Gastroesophageal sphincter (tissue), 4 donors: ENCODE measurements around the gene NRXN2. TPM values are rescaled to one million over a fixed set of nuclear protein-coding genes. Genes with fewer than 3 reads are reported as not detected.
"Not testable (repeated sequence)": the region's sequence is repeated elsewhere in the genome, so short reads cannot be mapped to it uniquely, and the experiment has no call there.

Experiments used
- ATAC-seq: fragments of 150-250 bp; one replicate; pipeline ENCODE4 v1.9.1; 2016; ENCODE audit warnings: mild to moderate bottlenecking, moderate library complexity
- H3K27ac ChIP-seq, 4 donors: fragments of 200-600 bp; sonication (generic) in 3 of 4; 1 replicate in 3 of 4; 2 replicates in 1 of 4; pipeline ENCODE4 v1.5.1; 2016 to 2019
- H3K27me3 ChIP-seq: fragments of 200-600 bp; sonication (generic); one replicate; pipeline ENCODE4 v1.5.1; 2019
- H3K36me3 ChIP-seq, 2 donors: fragments of 200-600 bp; sonication (generic); one replicate each; pipeline ENCODE4 v1.5.1; 2019; ENCODE audit warnings: control low read depth in 1 of 2
- H3K4me1 ChIP-seq, 3 donors: fragments of 200-600 bp; sonication (generic); 1 replicate in 2 of 3; 2 replicates in 1 of 3; pipeline ENCODE4 v1.5.1; 2016 to 2019; ENCODE audit warnings: control low read depth in 2 of 3
- H3K4me3 ChIP-seq, 2 donors: fragments of 200-600 bp; sonication (generic); one replicate each; pipeline ENCODE4 v1.5.1; 2019; ENCODE audit warnings: mild to moderate bottlenecking in 1 of 2, moderate library complexity in 1 of 2
- H3K9me3 ChIP-seq, 3 donors: fragments of 200-600 bp; sonication (generic); one replicate each; pipeline ENCODE4 v1.5.1; 2017 to 2019; ENCODE audit warnings: control low read depth in 2 of 3
- EP300 ChIP-seq: sonication (generic); formaldehyde crosslinking; IDR thresholded peaks from one replicate; pipeline ENCODE4 v1.6.1; 2017; ENCODE audit warnings: antibody characterized with exemption, mild to moderate bottlenecking
- POLR2A ChIP-seq, 2 donors: fragments of 450-650 bp; IDR thresholded peaks; one replicate each; pipeline ENCODE4 v1.6.1; 2017; ENCODE audit warnings: antibody characterized with exemption in 2 of 2, mild to moderate bottlenecking in 2 of 2, moderate library complexity in 1 of 2
- POLR2AphosphoS5 ChIP-seq: sonication (generic); formaldehyde crosslinking; IDR thresholded peaks from one replicate; pipeline ENCODE4 v1.6.1; 2017; ENCODE audit warnings: antibody characterized with exemption
- WGBS, 2 donors: methylation state at CpG; one replicate each; pipeline ENCODE4 v1.1.5; 2018; ENCODE audit warnings: low coverage in 1 of 2; 5-methylcytosine and 5-hydroxymethylcytosine counted together
- total RNA-seq, 4 donors: library from RNA; depleted of rRNA; stranded (reverse); fragments of >200 nt; gene quantifications; one replicate each; pipeline ENCODE4 v1.1.0, GENCODE V29; 2016
- TF ChIP-seq, protein P1 (sequence below), 4 experiments: fragments of 200-600 bp in 2 of 4; fragments of 450-650 bp in 2 of 4; sonication (generic) in 1 of 4; IDR thresholded peaks; one replicate each; pipeline ENCODE4 v1.5.1; 2017 to 2019; ENCODE audit warnings: antibody characterized with exemption in 4 of 4, mild to moderate bottlenecking in 2 of 4, moderate library complexity in 2 of 4

Gene NRXN2
- total RNA-seq, 4 donors from 2014 or later = 3.4 to 25.4 (median 5.0) TPM

DNA sequence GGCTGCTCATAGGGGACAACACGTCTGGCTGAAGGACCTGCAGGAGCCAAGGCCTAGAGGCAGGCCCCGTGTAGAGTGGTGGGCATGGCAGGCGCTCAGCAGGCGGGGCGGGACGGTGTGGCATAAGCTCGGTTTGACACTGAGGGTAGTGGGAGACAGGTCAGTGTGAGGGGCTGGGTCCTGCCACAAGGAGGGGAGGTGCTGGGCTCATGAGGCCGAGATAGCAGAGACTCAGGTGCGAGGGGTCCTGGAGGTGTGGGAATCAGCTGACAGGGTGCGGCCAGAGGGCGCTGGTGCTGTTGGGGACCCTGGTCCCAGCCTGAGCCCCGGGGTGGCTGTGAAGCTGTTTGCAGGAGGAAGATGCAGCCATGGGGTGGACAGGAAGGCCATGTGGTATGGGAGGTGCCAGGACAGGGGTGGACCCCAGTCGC is 125.3 kb downstream of the NRXN2 start:
- WGBS, 2 donors = 74% methylated on average over 8 of the region's 13 CpGs; no CpG with 5 or more reads in 1 of the 2 donors
- no peak for TF ChIP-seq POLR2A (IDR thresholded peaks at IDR 0.05)
- no peak for TF ChIP-seq POLR2AphosphoS5
- TF ChIP-seq, protein P1, sequence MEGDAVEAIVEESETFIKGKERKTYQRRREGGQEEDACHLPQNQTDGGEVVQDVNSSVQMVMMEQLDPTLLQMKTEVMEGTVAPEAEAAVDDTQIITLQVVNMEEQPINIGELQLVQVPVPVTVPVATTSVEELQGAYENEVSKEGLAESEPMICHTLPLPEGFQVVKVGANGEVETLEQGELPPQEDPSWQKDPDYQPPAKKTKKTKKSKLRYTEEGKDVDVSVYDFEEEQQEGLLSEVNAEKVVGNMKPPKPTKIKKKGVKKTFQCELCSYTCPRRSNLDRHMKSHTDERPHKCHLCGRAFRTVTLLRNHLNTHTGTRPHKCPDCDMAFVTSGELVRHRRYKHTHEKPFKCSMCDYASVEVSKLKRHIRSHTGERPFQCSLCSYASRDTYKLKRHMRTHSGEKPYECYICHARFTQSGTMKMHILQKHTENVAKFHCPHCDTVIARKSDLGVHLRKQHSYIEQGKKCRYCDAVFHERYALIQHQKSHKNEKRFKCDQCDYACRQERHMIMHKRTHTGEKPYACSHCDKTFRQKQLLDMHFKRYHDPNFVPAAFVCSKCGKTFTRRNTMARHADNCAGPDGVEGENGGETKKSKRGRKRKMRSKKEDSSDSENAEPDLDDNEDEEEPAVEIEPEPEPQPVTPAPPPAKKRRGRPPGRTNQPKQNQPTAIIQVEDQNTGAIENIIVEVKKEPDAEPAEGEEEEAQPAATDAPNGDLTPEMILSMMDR (IDR thresholded peaks at IDR 0.05) = no peak
- no peak for TF ChIP-seq EP300
- H3K9me3 ChIP-seq = no peaks in the 10 kb centered on the region
- H3K4me1 ChIP-seq = no peaks in the 10 kb centered on the region
- no peak overlapping the region for H3K27ac ChIP-seq
- H3K4me3 ChIP-seq = no peak overlapping the region
- no peaks in the 10 kb centered on the region for H3K27me3 ChIP-seq
- no peaks in the 10 kb centered on the region for H3K36me3 ChIP-seq
- no peak for ATAC-seq

DNA sequence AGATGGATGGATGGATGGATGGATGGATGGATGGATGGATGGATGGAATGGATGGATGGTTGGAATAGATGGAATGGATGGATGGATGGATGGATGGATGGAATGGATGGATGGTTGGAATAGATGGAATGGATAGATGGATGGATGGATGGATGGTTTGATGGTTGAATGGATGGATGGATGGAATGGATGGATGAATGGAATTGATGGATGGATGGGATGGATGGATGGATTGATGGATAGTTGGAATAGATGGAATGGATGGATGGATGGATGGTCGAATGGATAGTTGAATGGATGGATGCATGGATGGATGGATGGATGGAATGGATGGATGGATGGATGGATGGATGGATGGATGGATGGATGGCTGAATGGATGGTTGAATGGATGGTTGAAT is 127.1 kb downstream of the NRXN2 start:
- WGBS, 2 donors = 69 to 72% methylated on average over 1 of the region's 1 CpG

DNA sequence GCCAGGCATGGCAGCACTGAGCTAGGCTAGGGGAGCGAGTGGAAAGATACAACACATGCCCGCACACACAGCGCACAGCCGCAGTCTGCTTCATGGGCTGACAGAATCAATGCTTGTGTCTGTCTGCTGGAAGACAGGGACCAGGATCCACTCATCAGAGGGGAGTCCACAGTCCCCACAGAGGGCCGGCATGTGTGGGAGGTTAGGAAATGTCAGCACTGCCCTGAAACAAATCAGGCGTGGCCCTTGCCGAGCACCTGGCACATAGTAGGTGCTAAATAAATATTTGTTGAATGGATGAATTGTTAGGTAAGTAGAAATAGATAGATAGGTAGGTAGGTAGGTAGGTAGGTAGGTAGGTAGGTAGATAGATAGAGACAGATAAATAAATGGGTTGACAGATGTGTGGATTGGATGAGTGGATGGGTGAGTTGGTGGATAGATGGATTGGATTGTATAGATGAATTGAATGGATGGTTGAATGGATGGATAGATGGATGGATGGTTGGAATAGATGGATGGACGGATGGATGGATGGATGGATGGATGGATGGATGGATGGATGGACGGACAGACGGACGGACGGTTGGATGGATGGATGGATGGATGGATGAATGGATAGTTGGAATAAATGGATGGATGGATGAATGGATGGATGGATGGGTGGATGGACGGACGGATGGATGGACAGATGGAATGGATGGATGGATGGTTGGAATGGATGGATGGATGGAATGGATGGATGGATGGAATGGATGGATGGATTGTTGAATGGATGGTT is 128.6 kb downstream of the NRXN2 start:
- Histone ChIP-seq H3K27ac (no peak overlapping the region), H3K4me3 (no peak overlapping the region), H3K36me3 (no peaks in the 10 kb centered on the region), H3K9me3 (peaks cover 0 to 3% (median 0%) of the 10 kb centered on the region in 3 donors), H3K4me1 (no peaks in the 10 kb centered on the region), H3K27me3 (no peaks in the 10 kb centered on the region)
- TF ChIP-seq, protein P1 (IDR thresholded peaks at IDR 0.05) = no peak
- TF ChIP-seq EP300 = no peak
- TF ChIP-seq POLR2A (IDR thresholded peaks at IDR 0.05) = no peak
- no peak for TF ChIP-seq POLR2AphosphoS5
- ATAC-seq = no peak
- 86 to 90% methylated on average over 7 to 9 of the region's 14 CpGs for WGBS, 2 donors

More for the DNA sequence above, 127.1 kb downstream of the NRXN2 start:
- not testable (repeated sequence) for H3K4me3 ChIP-seq, H3K27me3 ChIP-seq, H3K4me1 ChIP-seq, ATAC-seq, H3K36me3 ChIP-seq, H3K9me3 ChIP-seq, H3K27ac ChIP-seq

DNA sequence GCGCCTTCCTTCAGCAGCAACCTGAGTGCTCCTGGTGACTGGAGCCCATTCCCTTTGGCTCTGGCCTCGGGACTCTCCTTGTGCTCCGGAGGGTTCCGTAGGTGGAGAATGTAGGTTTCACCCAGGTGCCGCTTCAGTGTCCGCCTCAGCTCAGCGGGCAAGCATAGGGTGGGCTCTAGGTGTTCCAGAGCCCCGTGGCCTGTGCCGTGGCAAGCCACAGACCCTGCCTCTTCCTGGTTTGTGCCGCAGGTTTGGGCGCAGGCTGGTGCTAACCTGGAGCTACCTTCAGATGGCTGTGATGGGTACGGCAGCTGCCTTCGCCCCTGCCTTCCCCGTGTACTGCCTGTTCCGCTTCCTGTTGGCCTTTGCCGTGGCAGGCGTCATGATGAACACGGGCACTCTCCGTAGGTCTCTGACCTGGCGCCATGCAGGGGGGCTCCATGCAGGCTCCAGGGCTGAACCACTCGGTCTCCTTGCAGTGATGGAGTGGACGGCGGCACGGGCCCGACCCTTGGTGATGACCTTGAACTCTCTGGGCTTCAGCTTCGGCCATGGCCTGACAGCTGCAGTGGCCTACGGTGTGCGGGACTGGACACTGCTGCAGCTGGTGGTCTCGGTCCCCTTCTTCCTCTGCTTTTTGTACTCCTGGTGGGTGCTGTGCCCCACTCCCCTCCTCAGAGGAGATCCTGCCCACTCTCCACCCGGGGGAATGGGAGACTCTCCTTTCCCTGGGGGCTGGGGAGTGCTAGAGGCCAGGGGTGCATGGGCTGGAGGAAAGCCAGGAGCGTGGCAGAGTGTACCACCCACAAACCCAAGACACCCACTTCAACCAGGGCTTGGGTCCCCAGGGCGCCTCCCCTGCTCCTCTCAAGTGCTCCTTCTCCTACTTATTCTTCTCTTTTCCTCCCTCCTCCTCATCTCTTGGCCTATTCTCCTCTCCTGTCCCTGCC is 129.6 kb downstream of the NRXN2 start:
- H3K27me3 ChIP-seq = no peaks in the 10 kb centered on the region
- H3K27ac ChIP-seq = no peak overlapping the region
- 81 to 83% methylated on average over 2 to 3 of the region's 32 CpGs for WGBS, 2 donors
- TF ChIP-seq EP300 (no peak), POLR2A (IDR thresholded peaks at IDR 0.05) (no peak), POLR2AphosphoS5 (no peak)
- TF ChIP-seq, protein P1 (IDR thresholded peaks at IDR 0.05) = no peak
- no peak for ATAC-seq
- H3K9me3 ChIP-seq = peaks cover 0 to 12% (median 0%) of the 10 kb centered on the region in 3 donors
- no peaks in the 10 kb centered on the region for H3K4me1 ChIP-seq
- H3K4me3 ChIP-seq = no peak overlapping the region
- H3K36me3 ChIP-seq = no peaks in the 10 kb centered on the region

DNA sequence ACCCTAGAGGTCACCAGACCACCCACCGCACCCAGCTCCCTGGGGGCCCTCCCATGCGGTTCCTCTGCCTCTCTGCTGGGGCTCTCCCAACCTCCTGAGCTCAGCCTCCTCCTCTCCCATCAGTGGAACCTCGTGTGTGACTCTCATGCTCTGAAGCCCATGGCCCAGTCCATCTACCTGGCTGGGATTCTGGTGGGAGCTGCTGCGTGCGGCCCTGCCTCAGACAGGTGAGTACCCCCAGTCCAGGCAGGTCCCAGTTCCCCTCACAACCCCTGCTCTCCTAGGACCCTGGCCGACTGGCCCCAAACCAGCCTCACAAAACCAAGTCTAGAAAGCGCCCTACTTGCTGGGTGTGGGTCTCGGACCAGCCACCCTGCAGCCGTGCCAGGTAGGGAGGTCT is 130.3 kb downstream of the NRXN2 start:
- Histone ChIP-seq H3K9me3 (peaks cover 0 to 20% (median 0%) of the 10 kb centered on the region in 3 donors), H3K27me3 (no peaks in the 10 kb centered on the region), H3K4me1 (no peaks in the 10 kb centered on the region), H3K4me3 (no peak overlapping the region), H3K27ac (no peak overlapping the region), H3K36me3 (no peaks in the 10 kb centered on the region)
- WGBS, 2 donors = 100% methylated on average over 2 of the region's 9 CpGs; no CpG with 5 or more reads in 1 of the 2 donors
- TF ChIP-seq, protein P1 (IDR thresholded peaks at IDR 0.05) = no peak
- no peak for TF ChIP-seq POLR2A (IDR thresholded peaks at IDR 0.05)
- TF ChIP-seq POLR2AphosphoS5 = no peak
- TF ChIP-seq EP300 = no peak
- no peak for ATAC-seq
